ENCODE data around the gene FIBCD1.

The FIBCD1 gene

GRCh38 chr9:130877300-130877699, 61.7 kb downstream of the FIBCD1 start:
- H3K27me3 ChIP-seq (ENCODE audit: insufficient read depth, poor library complexity, severe bottlenecking): no peaks in the 10 kb centered on the region
- no peak for DNase-seq (ENCODE audit: low read depth in 1 of 2, low spot score in 1 of 2)
- TF ChIP-seq SPI1 (IDR thresholded peaks at IDR 0.05; ENCODE audit: borderline replicate concordance, low read depth): no peak
- no peak for TF ChIP-seq CTCF (IDR thresholded peaks at IDR 0.05; ENCODE audit: insufficient read depth, low read length)
- TF ChIP-seq REST (IDR thresholded peaks at IDR 0.05; ENCODE audit: insufficient replicate concordance, low read depth): no peak
- TF ChIP-seq POLR2AphosphoS5 (IDR thresholded peaks at IDR 0.05; ENCODE audit: low read depth): no peak
- no peak for TF ChIP-seq GABPA (IDR thresholded peaks at IDR 0.05; ENCODE audit: low read depth)
- no peak overlapping the region for H3K4me3 ChIP-seq (replicated peaks; ENCODE audit: insufficient read depth, low read length)
- H3K27ac ChIP-seq (replicated peaks): no peak overlapping the region

GRCh38 chr9:130874783-130875182, 64.3 kb downstream of the FIBCD1 start:
- H3K27ac ChIP-seq (replicated peaks): no peak overlapping the region
- no peak for TF ChIP-seq POLR2AphosphoS5 (IDR thresholded peaks at IDR 0.05; ENCODE audit: low read depth)
- TF ChIP-seq CTCF (IDR thresholded peaks at IDR 0.05; ENCODE audit: insufficient read depth, low read length): no peak
- TF ChIP-seq REST (IDR thresholded peaks at IDR 0.05; ENCODE audit: insufficient replicate concordance, low read depth): no peak
- no peak for TF ChIP-seq SPI1 (IDR thresholded peaks at IDR 0.05; ENCODE audit: borderline replicate concordance, low read depth)
- TF ChIP-seq GABPA (IDR thresholded peaks at IDR 0.05; ENCODE audit: low read depth): no peak

GRCh38 chr9:130873966-130874365, 65.1 kb downstream of the FIBCD1 start:
- no peak for DNase-seq (ENCODE audit: low read depth in 1 of 2, low spot score in 1 of 2)
- Histone ChIP-seq H3K27ac (replicated peaks) (no peak overlapping the region), H3K27me3 (ENCODE audit: insufficient read depth, poor library complexity, severe bottlenecking) (no peaks in the 10 kb centered on the region), H3K4me3 (replicated peaks; ENCODE audit: insufficient read depth, low read length) (no peak overlapping the region)
- TF ChIP-seq REST (IDR thresholded peaks at IDR 0.05; ENCODE audit: insufficient replicate concordance, low read depth) (no peak), GABPA (IDR thresholded peaks at IDR 0.05; ENCODE audit: low read depth) (no peak), POLR2AphosphoS5 (IDR thresholded peaks at IDR 0.05; ENCODE audit: low read depth) (no peak), SPI1 (IDR thresholded peaks at IDR 0.05; ENCODE audit: borderline replicate concordance, low read depth) (no peak), CTCF (IDR thresholded peaks at IDR 0.05; ENCODE audit: insufficient read depth, low read length) (no peak)

More at GRCh38 chr9:130874783-130875182, 64.3 kb downstream of the FIBCD1 start:
- no peaks in the 10 kb centered on the region for H3K27me3 ChIP-seq (ENCODE audit: insufficient read depth, poor library complexity, severe bottlenecking)
- no peak for DNase-seq (ENCODE audit: low read depth in 1 of 2, low spot score in 1 of 2)
- no peak overlapping the region for H3K4me3 ChIP-seq (replicated peaks; ENCODE audit: insufficient read depth, low read length)
